BJ (cell line): Measurements from ENCODE around the gene CENPP. TPM values are rescaled to one million over a fixed set of nuclear protein-coding genes. Genes with fewer than 3 reads are reported as not detected.

Experiments used
- CTCF ChIA-PET: fragments of 350-600 bp; formaldehyde crosslinking; extraction: SDS; loops from one replicate; lab custom pipeline; 2021; ENCODE audit warnings: antibody characterized with exemption, inconsistent platforms; lab: Yijun Ruan, JAX
- POLR2A ChIA-PET: fragments of 300-600 bp; sonication (Branson Sonifier 250); formaldehyde crosslinking; extraction: SDS; loops from one replicate; lab custom pipeline; 2021; ENCODE audit warnings: antibody characterized with exemption; lab: Charles Lee
- DNase-seq: peaks from one replicate; pipeline ENCODE4 v3.0.0-alpha.2; 2011; ENCODE audit warnings: low read depth
- H3K27me3 ChIP-seq: 2 replicates; pipeline ENCODE4 v1.6.0; 2011; ENCODE audit warnings: low read length; ENCODE audit not compliant: control insufficient read depth, insufficient read depth
- H3K36me3 ChIP-seq: 2 replicates; pipeline ENCODE4 v1.5.1; 2011; ENCODE audit warnings: low read length; ENCODE audit not compliant: control insufficient read depth, insufficient read depth
- H3K4me3 ChIP-seq: 2 replicates; pipeline ENCODE4 v1.5.1; 2011; ENCODE audit warnings: low read depth, mild to moderate bottlenecking, control low read depth, low read length
- polyA plus RNA-seq: library from polyadenylated mRNA; depleted of rRNA; stranded (reverse); fragments of >200 nt; gene quantifications from 2 replicates; pipeline ENCODE4 v1.2.3, GENCODE V29; 2011
- TF ChIP-seq, protein P1 (sequence below): IDR thresholded peaks from 2 replicates; pipeline ENCODE4 v1.5.1; 2011; ENCODE audit warnings: low read depth, mild to moderate bottlenecking, control low read depth, inconsistent platforms, low read length, moderate library complexity; ENCODE audit not compliant: insufficient read depth

CENPP gene
- polyA plus RNA-seq, 1 experiment, result 1.3 TPM

DNA sequence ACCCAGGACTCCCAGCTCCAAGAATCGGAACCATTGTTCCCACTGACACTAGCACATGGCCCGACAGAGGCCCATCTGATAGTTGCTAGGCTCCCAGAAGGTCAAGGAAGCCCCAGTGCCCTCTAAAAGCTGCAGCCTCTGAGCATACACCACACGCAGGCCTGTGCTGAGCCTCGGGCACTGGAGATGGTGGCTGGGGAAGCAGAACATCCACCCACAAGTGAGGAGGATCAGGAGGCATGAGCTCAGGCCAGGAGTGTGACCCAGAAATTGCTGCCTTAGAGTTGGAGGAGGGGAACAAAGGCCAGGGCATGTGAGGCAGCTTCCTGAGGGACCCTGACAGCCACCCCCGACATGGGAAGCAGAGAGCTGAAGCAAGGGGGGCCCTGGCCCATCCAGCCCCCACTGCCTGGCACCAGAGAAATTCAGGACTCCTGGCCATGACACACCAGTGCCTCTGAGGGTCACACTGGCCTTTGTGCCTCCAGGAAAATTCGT lies 322.8 kb downstream of the CENPP start:
- ChIA-PET CTCF (interaction anchor here (1.1 kb wide), 1 partner anchor 15 kb away, joined by 3 read pairs; no protein-coding TSS in a partner anchor), POLR2A (no interaction called here)
- no peaks in the 10 kb centered on the region for H3K27me3 ChIP-seq
- H3K36me3 ChIP-seq, result peaks cover 16% of the 10 kb centered on the region
- no peak for DNase-seq
- no peak overlapping the region for H3K4me3 ChIP-seq
- TF ChIP-seq, protein P1, sequence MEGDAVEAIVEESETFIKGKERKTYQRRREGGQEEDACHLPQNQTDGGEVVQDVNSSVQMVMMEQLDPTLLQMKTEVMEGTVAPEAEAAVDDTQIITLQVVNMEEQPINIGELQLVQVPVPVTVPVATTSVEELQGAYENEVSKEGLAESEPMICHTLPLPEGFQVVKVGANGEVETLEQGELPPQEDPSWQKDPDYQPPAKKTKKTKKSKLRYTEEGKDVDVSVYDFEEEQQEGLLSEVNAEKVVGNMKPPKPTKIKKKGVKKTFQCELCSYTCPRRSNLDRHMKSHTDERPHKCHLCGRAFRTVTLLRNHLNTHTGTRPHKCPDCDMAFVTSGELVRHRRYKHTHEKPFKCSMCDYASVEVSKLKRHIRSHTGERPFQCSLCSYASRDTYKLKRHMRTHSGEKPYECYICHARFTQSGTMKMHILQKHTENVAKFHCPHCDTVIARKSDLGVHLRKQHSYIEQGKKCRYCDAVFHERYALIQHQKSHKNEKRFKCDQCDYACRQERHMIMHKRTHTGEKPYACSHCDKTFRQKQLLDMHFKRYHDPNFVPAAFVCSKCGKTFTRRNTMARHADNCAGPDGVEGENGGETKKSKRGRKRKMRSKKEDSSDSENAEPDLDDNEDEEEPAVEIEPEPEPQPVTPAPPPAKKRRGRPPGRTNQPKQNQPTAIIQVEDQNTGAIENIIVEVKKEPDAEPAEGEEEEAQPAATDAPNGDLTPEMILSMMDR, result no peak

DNA sequence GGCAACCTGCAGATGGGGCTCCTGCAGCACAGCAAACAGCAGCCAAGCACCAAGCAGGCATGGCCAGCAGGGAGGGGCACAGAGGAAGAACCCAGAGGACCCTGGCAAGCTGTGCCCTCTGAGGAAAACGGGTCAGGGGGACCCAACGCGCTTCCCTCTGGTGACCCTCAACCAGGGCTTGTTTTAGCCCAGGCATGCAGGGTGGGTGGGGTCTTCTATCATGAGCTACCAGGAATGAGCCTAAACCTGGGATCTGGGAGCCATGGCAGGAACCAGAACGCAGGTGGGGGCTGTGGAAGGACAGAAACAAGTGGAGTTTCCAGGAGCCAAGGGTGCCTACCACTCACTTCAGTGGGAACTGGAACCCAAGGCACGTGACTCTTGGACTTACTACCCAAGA lies 323.3 kb downstream of the CENPP start:
- TF ChIP-seq, protein P1, result no peak
- CTCF ChIA-PET, result interaction anchor here (1.1 kb wide), 1 partner anchor 15 kb away, joined by 3 read pairs; no protein-coding TSS in a partner anchor
- POLR2A ChIA-PET, result no interaction called here
- no peaks in the 10 kb centered on the region for H3K27me3 ChIP-seq
- H3K4me3 ChIP-seq, result no peak overlapping the region
- H3K36me3 ChIP-seq, result peaks cover 16% of the 10 kb centered on the region
- no peak for DNase-seq

DNA sequence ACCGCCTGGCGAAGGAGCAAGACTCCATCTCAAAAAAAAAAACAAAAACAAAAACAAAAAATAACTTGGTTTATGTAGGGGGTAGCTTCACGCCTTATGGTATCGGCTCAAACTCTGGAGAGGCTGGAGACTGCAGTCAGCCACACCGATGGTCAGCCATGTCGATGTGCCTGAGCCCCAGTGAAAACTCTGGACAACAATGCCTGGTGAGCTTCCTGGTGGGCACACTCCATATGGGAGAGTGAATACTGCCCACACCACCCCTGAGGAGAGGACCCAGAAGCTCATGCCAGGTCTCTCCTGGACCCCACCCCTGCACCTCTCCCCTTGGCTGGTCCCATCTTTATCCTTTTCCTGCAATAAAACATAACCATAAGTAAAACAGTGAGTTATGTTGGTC lies 324.5 kb downstream of the CENPP start:
- TF ChIP-seq, protein P1, result no peak
- ChIA-PET POLR2A (no interaction called here), CTCF (no interaction called here)
- Histone ChIP-seq H3K4me3 (no peak overlapping the region), H3K36me3 (peaks cover 23% of the 10 kb centered on the region), H3K27me3 (no peaks in the 10 kb centered on the region)
- no peak for DNase-seq

DNA sequence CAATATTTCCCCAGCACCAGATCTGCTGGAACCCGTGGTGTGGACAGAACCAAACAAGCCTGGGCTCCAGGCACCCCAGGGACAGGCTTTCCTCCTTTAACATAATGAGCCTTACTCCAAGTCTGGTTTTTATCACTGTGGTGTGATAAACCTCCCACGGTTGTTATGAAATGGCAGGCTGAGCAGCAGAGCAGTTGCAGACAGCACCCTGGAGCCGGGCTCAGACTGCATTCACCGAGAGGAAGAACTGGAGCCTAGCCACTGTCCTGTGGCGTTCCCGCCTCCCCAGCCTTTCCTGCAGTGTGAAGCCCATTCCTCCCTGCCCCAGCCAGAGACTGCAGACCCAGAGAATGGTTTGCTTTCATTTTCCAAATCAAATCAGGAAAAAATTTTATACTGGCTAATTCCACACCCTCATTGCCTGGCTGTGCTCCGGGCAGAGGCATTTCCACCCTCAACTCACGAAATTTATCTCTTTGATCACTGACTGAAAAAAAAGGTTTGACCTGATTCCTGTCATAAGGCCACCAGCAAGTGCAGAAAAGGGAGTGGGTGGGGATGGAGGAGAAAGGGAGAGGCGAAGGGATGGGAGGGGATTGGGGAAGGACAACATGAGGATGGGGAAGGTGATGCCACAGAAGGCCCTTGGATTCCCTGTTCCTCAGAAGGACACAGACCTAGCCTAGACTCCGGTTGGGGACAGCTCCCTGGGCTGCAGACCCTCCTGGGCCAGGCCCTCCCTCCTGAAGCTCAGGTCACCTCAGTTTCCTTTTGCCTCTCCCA lies 325.3 kb downstream of the CENPP start:
- DNase-seq, result no peak
- Histone ChIP-seq H3K27me3 (no peaks in the 10 kb centered on the region), H3K36me3 (peaks cover 22% of the 10 kb centered on the region), H3K4me3 (no peak overlapping the region)
- ChIA-PET POLR2A (no interaction called here), CTCF (interaction anchor here (0.9 kb wide), 1 partner anchor 226 kb away, joined by 3 read pairs; no protein-coding TSS in a partner anchor)
- TF ChIP-seq, protein P1, result no peak

DNA sequence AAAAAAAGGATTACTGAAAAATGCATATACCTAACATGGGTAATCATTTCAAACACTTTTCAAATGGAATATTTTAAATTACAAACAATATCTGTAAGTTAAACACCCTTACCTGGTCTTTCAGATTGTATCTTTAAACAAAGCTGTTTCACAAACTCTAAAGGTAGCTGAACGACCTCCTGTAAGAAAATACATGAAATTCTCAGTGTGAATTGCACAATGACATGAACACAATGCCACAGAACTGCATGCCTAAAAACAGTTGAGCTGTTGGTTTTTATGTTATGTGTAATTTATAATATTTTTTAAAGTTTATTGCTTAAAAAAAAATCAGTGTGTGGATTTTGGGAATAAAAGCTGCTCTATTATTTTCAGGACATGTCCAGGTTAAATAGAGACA lies 326.7 kb downstream of the CENPP start:
- Histone ChIP-seq H3K36me3 (peaks cover 26% of the 10 kb centered on the region), H3K27me3 (no peaks in the 10 kb centered on the region), H3K4me3 (no peak overlapping the region)
- TF ChIP-seq, protein P1, result no peak
- CTCF ChIA-PET, result interaction anchor here (0.7 to 1.3 kb wide), 2 partner anchors 138 to 159 kb away, joined by 3 to 4 read pairs; no protein-coding TSS in a partner anchor
- POLR2A ChIA-PET, result no interaction called here
- no peak for DNase-seq
